Mesothelial cell of epicardium (in vitro differentiated cells): ENCODE measurements around the gene CD68. TPM values are rescaled to one million over a fixed set of nuclear protein-coding genes. Genes with fewer than 3 reads are reported as not detected.

Source experiments
- DNase-seq, 2 experiments: peaks; one replicate each; pipeline ENCODE4 v3.0.0; 2021; ENCODE audit warnings: low spot score in 2 of 2; ENCODE audit not compliant: unreplicated experiment in 2 of 2
- H3K27ac Mint-ChIP-seq: 2 replicates; pipeline ENCODE4 v1.8.0; 2021; ENCODE audit warnings: mixed read lengths
- H3K27me3 Mint-ChIP-seq: 2 replicates; pipeline ENCODE4 v1.8.0; 2021; ENCODE audit warnings: low read depth, mixed read lengths
- H3K36me3 Mint-ChIP-seq: 2 replicates; pipeline ENCODE4 v1.8.0; 2021; ENCODE audit warnings: mixed read lengths
- H3K4me1 Mint-ChIP-seq: 2 replicates; pipeline ENCODE4 v1.8.0; 2021; ENCODE audit warnings: mixed read lengths
- H3K4me3 Mint-ChIP-seq: 2 replicates; pipeline ENCODE4 v1.8.0; 2021; ENCODE audit warnings: mild to moderate bottlenecking, moderate library complexity, mixed read lengths
- H3K9me3 Mint-ChIP-seq: 2 replicates; pipeline ENCODE4 v1.8.0; 2021; ENCODE audit warnings: mixed read lengths
- CTCF ChIP-seq: fragments of 200-600 bp; sonication (generic); IDR thresholded peaks from one replicate; pipeline ENCODE4 v1.5.0; 2021; ENCODE audit warnings: antibody characterized with exemption; ENCODE audit not compliant: unreplicated experiment
- total RNA-seq: library from RNA; stranded (reverse); gene quantifications from 3 replicates; pipeline ENCODE4 v1.2.1, GENCODE V29; 2021

CD68 gene
- total RNA-seq, 1 donor from 2014 or later = 0.78 TPM

GRCh38 chr17:7561028-7561575 lies 18.3 kb upstream of the CD68 start:
- Mint-ChIP-seq H3K36me3 (peaks cover 6% of the 10 kb centered on the region), H3K9me3 (no peaks in the 10 kb centered on the region), H3K4me3 (peak overlapping the region; percentile 93), H3K4me1 (peaks cover 50% of the 10 kb centered on the region), H3K27ac (peak overlapping the region; percentile 98), H3K27me3 (no peaks in the 10 kb centered on the region)
- peak; percentile 82 to 93 for DNase-seq
- peak; percentile 66 for TF ChIP-seq CTCF

GRCh38 chr17:7561589-7562207 lies 17.7 kb upstream of the CD68 start, which contains the start of gene SENP3:
SENP3 (plus strand) TSS chr17:7561919; CDS start chr17:7563077, 1,158 bp downstream.
- Mint-ChIP-seq H3K27ac (peak within 1 kb of the TSS; percentile 98), H3K36me3 (peaks cover 6% of the 10 kb centered on the region), H3K4me3 (peak within 1 kb of the TSS; percentile 93), H3K9me3 (no peaks in the 10 kb centered on the region), H3K27me3 (no peaks in the 10 kb centered on the region), H3K4me1 (peaks cover 47% of the 10 kb centered on the region)
- DNase-seq = peak; percentile 95 to 96
- TF ChIP-seq CTCF = no peak

- no peak for DNase-seq
- H3K9me3 Mint-ChIP-seq = no peaks in the 10 kb centered on the region
- H3K27ac Mint-ChIP-seq = peak overlapping the region; percentile 96
- H3K36me3 Mint-ChIP-seq = peaks cover 9% of the 10 kb centered on the region
- H3K4me3 Mint-ChIP-seq = peak overlapping the region; percentile 93
- no peaks in the 10 kb centered on the region for H3K27me3 Mint-ChIP-seq
- H3K4me1 Mint-ChIP-seq = peaks cover 47% of the 10 kb centered on the region
- no peak for TF ChIP-seq CTCF
Observed at GRCh38 chr17:7562208-7562605, 17.2 kb upstream of the CD68 start.

GRCh38 chr17:7563115-7563869 lies 16.1 kb upstream of the CD68 start:
- no peak for TF ChIP-seq CTCF
- Mint-ChIP-seq H3K9me3 (no peaks in the 10 kb centered on the region), H3K27ac (no peak overlapping the region), H3K4me1 (peaks cover 40% of the 10 kb centered on the region), H3K4me3 (peak overlapping the region; percentile 93), H3K27me3 (no peaks in the 10 kb centered on the region), H3K36me3 (peaks cover 13% of the 10 kb centered on the region)
- DNase-seq = no peak

GRCh38 chr17:7569571-7569970 lies 9.9 kb upstream of the CD68 start:
- TF ChIP-seq CTCF = no peak
- peaks cover 25% of the 10 kb centered on the region for H3K36me3 Mint-ChIP-seq
- no peaks in the 10 kb centered on the region for H3K27me3 Mint-ChIP-seq
- H3K9me3 Mint-ChIP-seq = no peaks in the 10 kb centered on the region
- peaks cover 15% of the 10 kb centered on the region for H3K4me1 Mint-ChIP-seq
- no peak for DNase-seq
- no peak overlapping the region for H3K27ac Mint-ChIP-seq
- no peak overlapping the region for H3K4me3 Mint-ChIP-seq
